ELF-1 (cell line): ENCODE data around the gene DNAH6.
"Not testable (repeated sequence)": the region's sequence is repeated elsewhere in the genome, so short reads cannot be mapped to it uniquely, and the experiment has no call there.

ENCODE experiments used
- DNase-seq: peaks from one replicate; pipeline ENCODE4 v3.0.0-alpha.2; 2016; ENCODE audit warnings: low read depth, low spot score

The DNAH6 gene

GRCh38 chr2:84749442-84749841, 233.1 kb downstream of the DNAH6 start:
- no peak for DNase-seq

- DNase-seq, result no peak
Measured at GRCh38 chr2:84755096-84755495, 238.8 kb downstream of the DNAH6 start.

- DNase-seq, result no peak
Measured at GRCh38 chr2:84757648-84758047, 241.3 kb downstream of the DNAH6 start.

- no peak for DNase-seq
Measured at GRCh38 chr2:84766791-84767190, 250.5 kb downstream of the DNAH6 start.

DNA sequence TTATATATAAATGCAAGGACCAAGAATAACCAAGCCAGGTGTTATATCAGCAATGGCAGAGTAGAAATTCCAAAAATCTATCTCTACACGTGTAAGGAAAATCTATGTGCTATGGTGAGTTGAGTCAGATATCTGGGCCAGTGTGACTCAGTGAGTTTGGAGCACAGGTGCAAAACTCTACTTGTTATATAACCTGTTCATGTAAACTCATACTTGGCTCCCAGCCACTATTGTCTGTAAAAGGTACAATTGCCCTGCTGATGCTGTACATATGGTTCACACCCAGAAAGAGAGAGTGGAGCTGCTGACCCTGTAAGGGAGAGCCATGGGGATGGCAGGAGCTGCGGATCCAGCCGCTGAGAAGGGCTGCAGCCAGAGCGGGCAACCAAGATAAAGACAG, 252.5 kb downstream of the DNAH6 start:
- no peak for DNase-seq

DNA sequence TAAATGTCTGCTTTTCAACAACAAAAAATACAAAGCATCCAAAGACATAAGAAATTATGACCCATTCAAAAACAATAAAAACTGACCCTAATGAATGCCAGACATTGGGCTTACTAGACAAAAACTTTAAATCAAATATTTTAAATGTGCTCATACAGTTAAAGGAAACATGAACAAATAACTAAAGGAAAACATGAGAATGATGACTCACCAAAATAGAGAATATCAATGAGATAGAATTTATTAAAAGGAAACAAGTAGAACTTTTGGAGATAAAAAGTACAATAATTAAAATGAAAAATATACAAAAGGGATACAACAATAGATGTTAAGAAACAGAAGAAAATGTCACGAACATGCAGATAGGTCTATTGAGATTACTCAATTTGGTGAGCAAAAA, 254.0 kb downstream of the DNAH6 start:
- DNase-seq, result no peak

DNA sequence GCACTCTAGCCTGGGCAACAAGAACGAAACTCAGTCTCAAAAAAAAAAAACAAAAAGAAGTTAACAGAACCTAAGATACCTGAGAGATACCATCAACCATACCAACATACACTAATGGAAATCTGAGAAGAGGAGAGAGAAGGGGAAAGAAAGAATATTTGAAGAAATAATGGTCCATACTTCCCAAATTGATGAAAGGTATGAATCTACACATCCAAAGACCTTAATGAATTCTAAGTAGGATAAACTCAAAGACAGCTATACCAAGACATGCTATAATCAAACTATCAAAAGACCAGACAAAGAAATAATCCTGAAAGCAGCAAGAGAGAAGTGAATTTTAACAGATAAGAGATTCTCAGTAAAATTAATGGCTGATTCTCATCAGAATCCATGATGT, 255.0 kb downstream of the DNAH6 start:
- DNase-seq, result no peak

DNA sequence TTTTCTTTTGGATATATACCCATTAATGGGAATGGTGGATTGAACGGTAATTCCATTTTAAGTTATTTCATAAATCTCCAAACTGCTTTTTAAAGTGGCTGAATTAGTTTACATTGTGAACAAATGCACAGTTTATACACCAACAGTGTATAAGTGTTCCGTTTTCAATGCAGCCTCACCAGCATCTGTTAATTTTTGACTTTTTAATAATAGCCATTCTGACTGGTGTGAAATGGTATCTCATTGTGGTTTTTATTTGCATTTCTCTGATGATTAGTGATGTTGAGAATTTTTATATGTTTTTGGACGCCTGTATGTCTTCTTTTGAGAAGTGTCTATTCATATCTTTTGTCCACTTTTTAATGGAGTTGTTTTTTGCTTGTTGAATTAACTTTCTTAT, 257.3 kb downstream of the DNAH6 start:
- not testable (repeated sequence) for DNase-seq

- no peak for DNase-seq
Measured at GRCh38 chr2:84776011-84776410, 259.7 kb downstream of the DNAH6 start.

DNA sequence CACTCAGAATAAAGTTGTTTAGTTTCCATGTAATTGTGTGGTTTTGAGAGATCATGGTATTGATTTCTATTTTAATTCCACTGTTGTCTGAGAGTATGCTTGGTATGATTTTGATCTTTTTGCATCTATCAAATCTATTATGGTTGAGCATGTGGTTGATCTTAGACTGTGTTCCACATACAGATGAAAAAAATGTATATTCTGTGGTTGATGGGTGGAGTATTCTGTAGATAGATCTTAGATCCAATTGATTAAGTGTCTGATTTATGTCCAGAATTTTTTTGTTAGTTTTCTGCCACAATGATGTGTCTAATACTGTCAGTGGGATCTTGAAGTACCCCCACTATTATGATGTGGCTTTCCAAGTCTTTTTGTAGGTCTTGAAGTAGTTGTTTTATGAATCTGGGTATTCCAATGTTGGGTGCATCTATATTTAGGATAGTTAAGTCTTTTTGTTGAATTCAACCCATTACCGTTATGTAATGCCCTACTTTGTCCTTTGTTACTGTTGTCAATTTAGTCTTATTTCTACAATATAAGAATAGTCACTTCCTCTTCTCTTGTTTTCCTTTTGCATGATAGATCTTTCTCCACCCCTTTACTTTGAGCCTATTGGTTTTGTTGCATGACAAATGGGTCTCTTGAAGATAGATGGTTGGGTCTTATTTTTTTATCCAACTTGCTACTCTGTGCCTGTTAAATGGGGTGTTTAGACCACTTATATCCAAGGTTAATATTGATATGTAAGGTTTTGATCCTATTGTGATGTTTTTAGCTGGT, 262.8 kb downstream of the DNAH6 start:
- no peak for DNase-seq

DNA sequence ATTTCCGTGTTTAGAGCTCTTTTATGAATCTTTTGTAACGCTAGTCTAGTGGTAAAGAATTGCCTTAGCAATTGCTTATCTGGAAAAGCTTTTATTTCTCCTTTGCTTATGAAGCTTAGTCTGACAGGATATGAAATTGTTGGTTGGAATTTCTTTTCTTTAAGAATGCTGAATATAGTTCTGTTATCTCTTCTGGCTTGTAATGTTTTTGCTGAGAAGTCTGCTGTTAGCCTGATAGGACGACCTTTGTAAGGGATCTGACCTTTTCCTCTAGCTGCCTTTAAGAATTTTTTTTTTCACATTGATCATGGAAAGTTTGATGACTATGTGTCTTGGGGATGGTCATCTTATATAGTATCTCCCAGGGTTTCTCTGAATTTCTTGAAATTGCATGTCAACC, 263.5 kb downstream of the DNAH6 start:
- DNase-seq, result no peak

- no peak for DNase-seq
Measured at GRCh38 chr2:84781942-84782716, 265.8 kb downstream of the DNAH6 start.

GRCh38 chr2:84782717-84783442, 266.6 kb downstream of the DNAH6 start:
- DNase-seq, result no peak

DNA sequence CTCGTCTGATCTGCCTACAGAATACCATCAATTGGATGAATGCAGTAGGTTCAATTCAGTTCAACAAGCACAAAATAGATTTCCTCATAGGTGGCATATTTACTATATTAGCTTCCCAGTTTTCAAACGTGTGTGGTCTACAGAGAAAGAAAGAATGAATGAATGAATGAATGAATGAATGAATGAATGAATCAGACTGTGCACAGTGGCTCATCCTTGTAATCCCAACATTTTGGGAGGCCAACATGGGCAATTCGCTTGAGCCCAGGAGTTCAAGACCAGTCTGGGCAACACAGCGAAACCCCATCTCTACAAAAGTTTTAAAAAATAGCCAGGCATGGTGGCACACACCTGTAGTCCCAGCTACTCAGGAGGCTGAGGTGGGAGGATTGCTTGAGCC, 269.7 kb downstream of the DNAH6 start:
- no peak for DNase-seq

GRCh38 chr2:84786601-84787000, 270.3 kb downstream of the DNAH6 start:
- DNase-seq, result no peak

GRCh38 chr2:84788027-84788426, 271.7 kb downstream of the DNAH6 start:
- no peak for DNase-seq

- DNase-seq, result no peak
Measured at GRCh38 chr2:84788498-84788897, 272.2 kb downstream of the DNAH6 start.

DNA sequence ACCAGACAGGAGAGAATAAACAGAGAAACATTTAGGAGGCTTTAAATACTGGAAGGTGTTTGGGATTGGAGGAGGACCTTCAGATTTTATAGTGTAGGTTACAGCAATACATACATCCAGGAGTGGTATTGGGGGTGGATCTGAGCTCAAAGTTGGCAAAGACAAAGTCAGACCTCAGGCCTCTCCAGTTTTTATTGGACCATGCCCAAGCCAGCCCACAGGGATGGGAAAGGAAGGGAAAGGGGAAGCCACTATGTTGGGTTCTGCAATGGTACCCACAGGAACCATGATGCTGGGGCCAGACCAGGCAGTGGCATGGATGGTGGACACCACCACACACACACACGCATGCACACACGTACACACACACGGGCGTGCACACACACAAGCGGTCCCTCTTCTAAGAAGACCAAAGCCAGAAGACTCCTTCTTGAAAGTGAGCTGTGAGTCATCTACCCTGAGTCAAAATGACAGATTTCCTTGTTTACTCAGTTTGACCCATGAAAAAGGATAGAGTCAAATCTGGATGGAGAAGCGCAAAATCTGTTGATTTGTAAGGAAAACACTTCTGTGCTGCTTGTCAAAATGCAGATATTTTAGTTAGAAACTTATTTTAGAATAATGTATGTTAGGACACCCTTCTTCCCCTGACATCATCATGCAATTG, 276.7 kb downstream of the DNAH6 start:
- no peak for DNase-seq

DNA sequence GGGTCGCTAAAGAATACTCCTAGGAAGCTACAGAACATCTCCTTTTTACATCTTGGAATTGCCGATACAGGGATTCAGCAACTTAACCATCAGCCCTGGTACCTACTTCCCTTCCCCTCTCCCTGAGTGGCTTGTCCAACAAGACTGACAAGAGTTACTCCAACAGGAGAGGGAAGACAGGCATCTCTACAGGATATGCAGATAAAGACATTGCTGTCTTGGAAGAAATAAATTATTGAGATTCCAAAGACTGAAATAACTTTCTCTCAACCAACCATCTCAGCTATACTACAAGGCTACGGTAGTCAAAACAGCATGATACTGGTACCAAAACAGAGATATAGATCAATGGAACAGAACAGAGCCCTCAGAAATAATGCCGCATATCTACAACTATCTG, 277.3 kb downstream of the DNAH6 start:
- no peak for DNase-seq

GRCh38 chr2:84796798-84797197, 280.5 kb downstream of the DNAH6 start:
- no peak for DNase-seq

DNA sequence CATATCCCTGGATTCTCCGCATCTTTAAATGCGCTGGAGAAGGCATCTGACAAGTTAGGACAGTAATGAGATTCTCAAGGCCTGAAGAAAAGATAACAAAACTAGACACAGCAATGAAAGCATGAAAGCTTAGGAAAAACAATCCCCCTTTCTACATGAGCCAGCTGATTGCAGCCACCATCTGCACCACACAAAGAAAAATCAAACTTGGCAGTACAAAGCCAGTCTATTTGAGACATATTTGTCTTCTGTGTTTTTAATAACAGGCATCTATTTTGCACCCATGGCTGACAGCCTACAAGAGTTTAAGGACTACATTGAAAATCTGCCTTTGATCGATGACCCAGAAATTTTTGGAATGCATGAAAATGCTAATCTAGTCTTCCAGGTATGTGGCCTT, 281.0 kb downstream of the DNAH6 start:
- DNase-seq, result no peak

DNA sequence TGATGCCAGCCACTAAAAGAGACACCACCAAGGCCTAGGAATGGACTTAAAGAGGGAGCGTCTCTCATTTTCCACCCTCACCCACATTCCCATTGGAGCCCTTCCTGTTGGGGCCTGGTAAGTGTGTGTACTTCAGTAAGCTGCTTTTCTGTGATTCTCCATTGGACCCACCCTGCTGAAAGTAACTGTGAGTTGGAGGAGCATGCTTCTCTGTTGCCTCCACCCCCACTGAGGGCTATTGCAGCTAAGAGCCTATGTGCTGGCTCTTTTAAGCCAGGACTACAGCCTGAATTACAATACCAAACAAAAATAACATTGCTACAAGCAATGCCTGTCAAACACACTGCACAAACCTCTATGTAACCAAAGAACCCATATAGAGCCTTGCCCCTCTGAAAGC, 283.5 kb downstream of the DNAH6 start:
- no peak for DNase-seq
